ENCODE measurements around the gene ATP11B.

DNA sequence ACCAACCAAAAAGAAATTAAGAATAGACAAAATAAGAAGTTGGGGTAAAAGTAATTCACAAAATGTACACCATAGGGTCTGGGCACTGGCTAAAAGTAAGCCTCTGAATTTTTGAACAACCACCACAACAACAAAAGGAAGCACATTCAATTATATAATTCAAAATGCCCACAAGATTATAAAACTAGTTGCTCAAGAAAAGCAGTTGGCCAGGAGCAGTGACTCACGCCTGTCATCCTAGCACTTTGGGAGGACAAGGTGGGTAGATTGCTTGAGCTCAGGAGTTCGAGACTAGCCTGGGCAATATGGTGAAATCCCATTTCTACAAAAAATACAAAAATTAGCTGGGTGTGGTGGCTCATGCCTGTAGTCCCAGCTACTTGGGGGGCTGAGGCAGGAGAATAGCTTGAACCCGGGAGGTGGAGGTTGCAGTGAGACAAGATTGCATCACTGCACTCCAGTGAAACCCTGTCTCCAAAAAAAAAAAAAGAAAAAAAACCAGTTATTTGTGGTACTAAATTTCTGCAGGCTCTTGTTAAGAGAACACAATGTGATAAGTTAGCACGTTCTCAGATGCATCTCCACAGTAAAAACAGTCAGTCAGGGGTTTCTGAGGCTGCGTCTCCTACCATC lies 6.6 kb upstream of the ATP11B start:
- TF ChIP-seq, protein P1, sequence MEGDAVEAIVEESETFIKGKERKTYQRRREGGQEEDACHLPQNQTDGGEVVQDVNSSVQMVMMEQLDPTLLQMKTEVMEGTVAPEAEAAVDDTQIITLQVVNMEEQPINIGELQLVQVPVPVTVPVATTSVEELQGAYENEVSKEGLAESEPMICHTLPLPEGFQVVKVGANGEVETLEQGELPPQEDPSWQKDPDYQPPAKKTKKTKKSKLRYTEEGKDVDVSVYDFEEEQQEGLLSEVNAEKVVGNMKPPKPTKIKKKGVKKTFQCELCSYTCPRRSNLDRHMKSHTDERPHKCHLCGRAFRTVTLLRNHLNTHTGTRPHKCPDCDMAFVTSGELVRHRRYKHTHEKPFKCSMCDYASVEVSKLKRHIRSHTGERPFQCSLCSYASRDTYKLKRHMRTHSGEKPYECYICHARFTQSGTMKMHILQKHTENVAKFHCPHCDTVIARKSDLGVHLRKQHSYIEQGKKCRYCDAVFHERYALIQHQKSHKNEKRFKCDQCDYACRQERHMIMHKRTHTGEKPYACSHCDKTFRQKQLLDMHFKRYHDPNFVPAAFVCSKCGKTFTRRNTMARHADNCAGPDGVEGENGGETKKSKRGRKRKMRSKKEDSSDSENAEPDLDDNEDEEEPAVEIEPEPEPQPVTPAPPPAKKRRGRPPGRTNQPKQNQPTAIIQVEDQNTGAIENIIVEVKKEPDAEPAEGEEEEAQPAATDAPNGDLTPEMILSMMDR (conservative IDR thresholded peaks at IDR 0.05; ENCODE audit: low read depth, low read length) = no peak
- TF ChIP-seq EZH2 (IDR thresholded peaks at IDR 0.05; ENCODE audit: borderline replicate concordance, low read depth, low read length, poor library complexity, severe bottlenecking) = no peak

Measured in A673 (cell line).